Osteocyte (in vitro differentiated cells): ENCODE results near the gene RAB4B. TPM values are rescaled to one million over a fixed set of nuclear protein-coding genes. Genes with fewer than 3 reads are reported as not detected.
"Not testable (repeated sequence)": the region's sequence is repeated elsewhere in the genome, so short reads cannot be mapped to it uniquely, and the experiment has no call there.

Source experiments
- DNase-seq: peaks from one replicate; pipeline ENCODE4 v3.0.0; 2021; ENCODE audit warnings: mixed read lengths; ENCODE audit not compliant: unreplicated experiment; ENCODE audit errors: extremely low spot score
- H3K27ac Mint-ChIP-seq: one replicate; pipeline ENCODE4 v1.8.0; 2021; ENCODE audit warnings: mild to moderate bottlenecking, mixed read lengths; ENCODE audit not compliant: unreplicated experiment
- H3K27me3 Mint-ChIP-seq: one replicate; pipeline ENCODE4 v1.8.0; 2021; ENCODE audit warnings: mixed read lengths; ENCODE audit not compliant: unreplicated experiment
- H3K36me3 Mint-ChIP-seq: one replicate; pipeline ENCODE4 v1.8.0; 2021; ENCODE audit warnings: mixed read lengths; ENCODE audit not compliant: unreplicated experiment
- H3K4me1 Mint-ChIP-seq: one replicate; pipeline ENCODE4 v1.8.0; 2021; ENCODE audit warnings: mixed read lengths; ENCODE audit not compliant: unreplicated experiment
- H3K4me3 Mint-ChIP-seq: one replicate; pipeline ENCODE4 v1.8.0; 2021; ENCODE audit warnings: mild to moderate bottlenecking, moderate library complexity, mixed read lengths; ENCODE audit not compliant: unreplicated experiment
- H3K9me3 Mint-ChIP-seq: one replicate; pipeline ENCODE4 v1.8.0; 2021; ENCODE audit warnings: mixed read lengths; ENCODE audit not compliant: unreplicated experiment
- CTCF ChIP-seq: fragments of 200-600 bp; sonication (generic); IDR thresholded peaks from 2 replicates; pipeline ENCODE4 v1.5.0; 2021; ENCODE audit warnings: antibody characterized with exemption, mild to moderate bottlenecking, moderate library complexity
- total RNA-seq: library from RNA; stranded (reverse); gene quantifications from 2 replicates; pipeline ENCODE4 v1.2.1, GENCODE V29; 2021

Gene RAB4B
- total RNA-seq, 1 donor from 2014 or later: 19.7 TPM

GRCh38 chr19:40759352-40759751 is 18.7 kb upstream of the RAB4B start:
- TF ChIP-seq CTCF: no peak
- no peak overlapping the region for H3K4me3 Mint-ChIP-seq
- DNase-seq: no peak
- no peaks in the 10 kb centered on the region for H3K9me3 Mint-ChIP-seq
- no peak overlapping the region for H3K27ac Mint-ChIP-seq
- H3K36me3 Mint-ChIP-seq: peaks cover 61% of the 10 kb centered on the region
- H3K27me3 Mint-ChIP-seq: no peaks in the 10 kb centered on the region
- H3K4me1 Mint-ChIP-seq: peaks cover 8% of the 10 kb centered on the region

- no peaks in the 10 kb centered on the region for H3K4me1 Mint-ChIP-seq
- no peak overlapping the region for H3K27ac Mint-ChIP-seq
- DNase-seq: no peak
- H3K4me3 Mint-ChIP-seq: no peak overlapping the region
- H3K9me3 Mint-ChIP-seq: no peaks in the 10 kb centered on the region
- H3K27me3 Mint-ChIP-seq: no peaks in the 10 kb centered on the region
- no peak for TF ChIP-seq CTCF
- H3K36me3 Mint-ChIP-seq: peaks cover 60% of the 10 kb centered on the region
These were observed 15.1 kb upstream of the RAB4B start for GRCh38 chr19:40762754-40763470.

- Mint-ChIP-seq H3K9me3 (no peaks in the 10 kb centered on the region), H3K27me3 (no peaks in the 10 kb centered on the region), H3K36me3 (peaks cover 56% of the 10 kb centered on the region), H3K4me3 (no peak overlapping the region), H3K27ac (no peak overlapping the region), H3K4me1 (no peaks in the 10 kb centered on the region)
- TF ChIP-seq CTCF: no peak
- DNase-seq: no peak
These were observed 14.5 kb upstream of the RAB4B start for GRCh38 chr19:40763526-40763925.

- H3K27ac Mint-ChIP-seq: peak overlapping the region; percentile 31
- no peaks in the 10 kb centered on the region for H3K9me3 Mint-ChIP-seq
- TF ChIP-seq CTCF: no peak
- peaks cover 56% of the 10 kb centered on the region for H3K36me3 Mint-ChIP-seq
- H3K4me1 Mint-ChIP-seq: no peaks in the 10 kb centered on the region
- no peak overlapping the region for H3K4me3 Mint-ChIP-seq
- DNase-seq: no peak
- no peaks in the 10 kb centered on the region for H3K27me3 Mint-ChIP-seq
These were observed 14.1 kb upstream of the RAB4B start for GRCh38 chr19:40763963-40764362.

GRCh38 chr19:40766385-40766784 is 11.7 kb upstream of the RAB4B start:
- not testable (repeated sequence) for H3K9me3 Mint-ChIP-seq, H3K27ac Mint-ChIP-seq, DNase-seq, H3K27me3 Mint-ChIP-seq, H3K4me1 Mint-ChIP-seq, H3K4me3 Mint-ChIP-seq
- H3K36me3 Mint-ChIP-seq: peaks cover 48% of the 10 kb centered on the region
